WTC11 (cell line): ENCODE results near the gene C1orf159. TPM values are rescaled to one million over a fixed set of nuclear protein-coding genes. Genes with fewer than 3 reads are reported as not detected.

Experiments used
- ATAC-seq: fragments of 200-7000 bp; cut with Tn5 transposase; 2 replicates; pipeline ENCODE4 v1.10.0; 2021; ENCODE audit warnings: mild to moderate bottlenecking, moderate library complexity
- CTCF ChIA-PET: fragments of 300-600 bp; sonication (Branson Sonifier 250); formaldehyde crosslinking; loops from one replicate; lab custom pipeline; 2021; ENCODE audit warnings: antibody characterized with exemption; lab: Charles Lee
- POLR2A ChIA-PET: fragments of 350-600 bp; sonication (Branson Sonifier 250); formaldehyde crosslinking; loops from one replicate; lab custom pipeline; 2021; ENCODE audit warnings: antibody characterized with exemption; lab: Charles Lee
- DNase-seq: peaks from one replicate; pipeline ENCODE4 v3.0.0; 2021; ENCODE audit warnings: low spot score
- H3K27ac Mint-ChIP-seq: 2 replicates; pipeline ENCODE4 v1.8.0; 2021; ENCODE audit warnings: mixed read lengths
- H3K27me3 Mint-ChIP-seq: 2 replicates; pipeline ENCODE4 v1.8.0; 2021; ENCODE audit warnings: low read depth, mild to moderate bottlenecking, moderate library complexity, mixed read lengths
- H3K36me3 Mint-ChIP-seq: 2 replicates; pipeline ENCODE4 v1.8.0; 2021; ENCODE audit warnings: mixed read lengths
- H3K4me1 Mint-ChIP-seq: 2 replicates; pipeline ENCODE4 v1.8.0; 2022; ENCODE audit warnings: mixed read lengths
- H3K4me3 Mint-ChIP-seq: 2 replicates; pipeline ENCODE4 v1.8.0; 2021; ENCODE audit warnings: mild to moderate bottlenecking, moderate library complexity, mixed read lengths
- H3K9me3 Mint-ChIP-seq: 2 replicates; pipeline ENCODE4 v1.8.0; 2021; ENCODE audit warnings: mixed read lengths
- CREM ChIP-seq: sonication (generic); formaldehyde crosslinking; IDR thresholded peaks from 2 replicates; pipeline ENCODE4 v1.8.1; 2022; ENCODE audit warnings: mild to moderate bottlenecking, missing genetic modification reagents, moderate library complexity
- ELF4 ChIP-seq: sonication (generic); formaldehyde crosslinking; IDR thresholded peaks from 2 replicates; pipeline ENCODE4 v1.8.1; 2022; ENCODE audit warnings: low read depth, mild to moderate bottlenecking, moderate library complexity, missing genetic modification reagents
- GTF2I ChIP-seq: fragments of 250-450 bp; sonication (Bioruptor Pico); conservative IDR thresholded peaks from 2 replicates; pipeline ENCODE4 v1.4.0; 2021; ENCODE audit warnings: mild to moderate bottlenecking
- HMGA2 ChIP-seq: fragments of 250-450 bp; sonication (Bioruptor Pico); IDR thresholded peaks from 2 replicates; pipeline ENCODE4 v1.4.0; 2021; ENCODE audit warnings: mild to moderate bottlenecking, moderate library complexity
- NR2C2 ChIP-seq: sonication (generic); formaldehyde crosslinking; IDR thresholded peaks from 2 replicates; pipeline ENCODE4 v1.8.0; 2022; ENCODE audit warnings: mild to moderate bottlenecking, missing genetic modification reagents
- TEAD4 ChIP-seq: sonication (generic); formaldehyde crosslinking; IDR thresholded peaks from 2 replicates; pipeline ENCODE4 v1.8.0; 2022; ENCODE audit warnings: mild to moderate bottlenecking, missing genetic modification reagents
- ZNF121 ChIP-seq: sonication (generic); formaldehyde crosslinking; IDR thresholded peaks from 2 replicates; pipeline ENCODE4 v1.8.0; 2023; ENCODE audit warnings: missing genetic modification reagents
- ZNF423 ChIP-seq: fragments of 250-450 bp; sonication (Bioruptor Pico); IDR thresholded peaks from 2 replicates; pipeline ENCODE4 v2.1.2; 2022; ENCODE audit warnings: mild to moderate bottlenecking, moderate library complexity
- total RNA-seq: library from RNA; stranded (reverse); gene quantifications from 3 replicates; pipeline ENCODE4 v1.2.3, GENCODE V29; 2021
- TF ChIP-seq, protein P1 (sequence below): sonication (generic); formaldehyde crosslinking; IDR thresholded peaks from 2 replicates; pipeline ENCODE4 v1.8.1; 2023; ENCODE audit warnings: mild to moderate bottlenecking, missing genetic modification reagents
- TF ChIP-seq, protein P2 (sequence below): sonication (generic); formaldehyde crosslinking; IDR thresholded peaks from 2 replicates; pipeline ENCODE4 v1.8.1; 2023; ENCODE audit warnings: mild to moderate bottlenecking, missing genetic modification reagents, moderate library complexity
- TF ChIP-seq, protein P3 (sequence below): sonication (generic); formaldehyde crosslinking; IDR thresholded peaks from 2 replicates; pipeline ENCODE4 v1.8.0; 2022; ENCODE audit warnings: mild to moderate bottlenecking, missing genetic modification reagents
- TF ChIP-seq, protein P4 (sequence below): sonication (generic); formaldehyde crosslinking; IDR thresholded peaks from 2 replicates; pipeline ENCODE4 v1.8.1; 2022; ENCODE audit warnings: missing genetic modification reagents, borderline replicate concordance
- TF ChIP-seq, protein P5 (sequence below): sonication (generic); formaldehyde crosslinking; IDR thresholded peaks from 2 replicates; pipeline ENCODE4 v1.8.1; 2023; ENCODE audit warnings: mild to moderate bottlenecking, moderate library complexity, missing genetic modification reagents
- TF ChIP-seq, protein P6 (sequence below): fragments of 250-450 bp; sonication (Bioruptor Pico); IDR thresholded peaks from 2 replicates; pipeline ENCODE4 v2.1.2; 2022; ENCODE audit warnings: mild to moderate bottlenecking, moderate library complexity
- TF ChIP-seq, protein P7 (sequence below): sonication (generic); formaldehyde crosslinking; conservative IDR thresholded peaks from 2 replicates; pipeline ENCODE4 v1.8.1; 2022; ENCODE audit warnings: mild to moderate bottlenecking, missing genetic modification reagents

The C1orf159 gene
- total RNA-seq, 1 experiment from 2014 or later, result 17.8 TPM

DNA sequence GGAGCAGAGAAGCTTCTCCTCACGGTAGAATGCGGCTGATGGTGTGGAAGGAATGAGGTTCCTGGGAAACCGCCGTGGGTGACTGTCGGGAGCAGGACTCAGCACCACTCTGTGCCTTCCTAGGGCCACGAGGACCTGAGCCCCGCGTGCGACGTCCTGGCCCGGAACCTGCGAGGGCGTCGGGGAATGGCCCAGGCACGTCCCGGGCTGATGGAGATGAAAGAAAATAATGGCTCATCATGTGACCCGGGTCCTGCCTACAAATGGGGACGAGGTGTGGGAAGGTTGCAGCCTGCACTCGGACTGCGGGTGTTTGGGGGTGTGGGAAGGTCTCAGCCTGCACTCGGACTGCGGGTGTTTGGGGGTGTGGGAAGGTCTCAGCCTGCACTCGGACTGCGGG lies 32.7 kb upstream of the C1orf159 start:
- Mint-ChIP-seq H3K4me3 (no peak overlapping the region), H3K27me3 (peaks cover 10% of the 10 kb centered on the region), H3K27ac (no peak overlapping the region), H3K9me3 (peaks cover 15% of the 10 kb centered on the region), H3K4me1 (no peaks in the 10 kb centered on the region), H3K36me3 (peaks cover 15% of the 10 kb centered on the region)
- POLR2A ChIA-PET, result no interaction called here
- TF ChIP-seq, protein P1, sequence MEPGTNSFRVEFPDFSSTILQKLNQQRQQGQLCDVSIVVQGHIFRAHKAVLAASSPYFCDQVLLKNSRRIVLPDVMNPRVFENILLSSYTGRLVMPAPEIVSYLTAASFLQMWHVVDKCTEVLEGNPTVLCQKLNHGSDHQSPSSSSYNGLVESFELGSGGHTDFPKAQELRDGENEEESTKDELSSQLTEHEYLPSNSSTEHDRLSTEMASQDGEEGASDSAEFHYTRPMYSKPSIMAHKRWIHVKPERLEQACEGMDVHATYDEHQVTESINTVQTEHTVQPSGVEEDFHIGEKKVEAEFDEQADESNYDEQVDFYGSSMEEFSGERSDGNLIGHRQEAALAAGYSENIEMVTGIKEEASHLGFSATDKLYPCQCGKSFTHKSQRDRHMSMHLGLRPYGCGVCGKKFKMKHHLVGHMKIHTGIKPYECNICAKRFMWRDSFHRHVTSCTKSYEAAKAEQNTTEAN, result no peak
- no peak for TF ChIP-seq GTF2I (CRISPR knock-in tag)
- TF ChIP-seq, protein P2, sequence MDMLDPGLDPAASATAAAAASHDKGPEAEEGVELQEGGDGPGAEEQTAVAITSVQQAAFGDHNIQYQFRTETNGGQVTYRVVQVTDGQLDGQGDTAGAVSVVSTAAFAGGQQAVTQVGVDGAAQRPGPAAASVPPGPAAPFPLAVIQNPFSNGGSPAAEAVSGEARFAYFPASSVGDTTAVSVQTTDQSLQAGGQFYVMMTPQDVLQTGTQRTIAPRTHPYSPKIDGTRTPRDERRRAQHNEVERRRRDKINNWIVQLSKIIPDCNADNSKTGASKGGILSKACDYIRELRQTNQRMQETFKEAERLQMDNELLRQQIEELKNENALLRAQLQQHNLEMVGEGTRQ (CRISPR knock-in tag), result 0 out of 2 replicates have a peak, but pooled peaks have one; percentile 6
- TF ChIP-seq, protein P3, sequence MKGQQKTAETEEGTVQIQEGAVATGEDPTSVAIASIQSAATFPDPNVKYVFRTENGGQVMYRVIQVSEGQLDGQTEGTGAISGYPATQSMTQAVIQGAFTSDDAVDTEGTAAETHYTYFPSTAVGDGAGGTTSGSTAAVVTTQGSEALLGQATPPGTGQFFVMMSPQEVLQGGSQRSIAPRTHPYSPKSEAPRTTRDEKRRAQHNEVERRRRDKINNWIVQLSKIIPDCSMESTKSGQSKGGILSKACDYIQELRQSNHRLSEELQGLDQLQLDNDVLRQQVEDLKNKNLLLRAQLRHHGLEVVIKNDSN (CRISPR knock-in tag), result peak; percentile 61; the same call in 1 of the 2 replicates
- TF ChIP-seq, protein P4, sequence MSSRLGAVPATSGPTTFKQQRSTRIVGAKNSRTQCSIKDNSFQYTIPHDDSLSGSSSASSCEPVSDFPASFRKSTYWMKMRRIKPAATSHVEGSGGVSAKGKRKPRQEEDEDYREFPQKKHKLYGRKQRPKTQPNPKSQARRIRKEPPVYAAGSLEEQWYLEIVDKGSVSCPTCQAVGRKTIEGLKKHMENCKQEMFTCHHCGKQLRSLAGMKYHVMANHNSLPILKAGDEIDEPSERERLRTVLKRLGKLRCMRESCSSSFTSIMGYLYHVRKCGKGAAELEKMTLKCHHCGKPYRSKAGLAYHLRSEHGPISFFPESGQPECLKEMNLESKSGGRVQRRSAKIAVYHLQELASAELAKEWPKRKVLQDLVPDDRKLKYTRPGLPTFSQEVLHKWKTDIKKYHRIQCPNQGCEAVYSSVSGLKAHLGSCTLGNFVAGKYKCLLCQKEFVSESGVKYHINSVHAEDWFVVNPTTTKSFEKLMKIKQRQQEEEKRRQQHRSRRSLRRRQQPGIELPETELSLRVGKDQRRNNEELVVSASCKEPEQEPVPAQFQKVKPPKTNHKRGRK (CRISPR knock-in tag), result no peak
- TF ChIP-seq ELF4, result no peak
- CTCF ChIA-PET, result no interaction called here
- no peak for DNase-seq
- ATAC-seq, result no peak

DNA sequence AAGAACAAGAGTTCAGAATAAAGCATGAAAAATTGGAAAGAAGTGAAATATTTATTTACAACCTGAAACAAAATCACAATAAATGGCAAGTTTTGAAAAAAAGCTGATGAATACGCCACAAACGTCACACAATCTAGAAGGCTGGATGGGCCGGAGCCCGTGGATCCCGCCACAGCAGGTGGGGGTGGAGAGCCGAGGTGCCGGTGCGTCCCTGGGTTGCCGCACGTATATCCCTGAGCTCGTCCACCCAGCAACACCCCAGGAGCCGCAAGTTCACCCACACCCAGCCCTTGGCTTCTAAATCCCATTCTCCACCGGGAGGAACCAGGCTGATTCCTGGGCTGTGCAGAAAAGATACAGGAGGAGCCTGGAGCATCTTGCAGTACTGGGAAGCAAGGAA lies 32.2 kb upstream of the C1orf159 start:
- no peak for TF ChIP-seq ZNF121 (CRISPR knock-in tag)
- TF ChIP-seq, protein P5, sequence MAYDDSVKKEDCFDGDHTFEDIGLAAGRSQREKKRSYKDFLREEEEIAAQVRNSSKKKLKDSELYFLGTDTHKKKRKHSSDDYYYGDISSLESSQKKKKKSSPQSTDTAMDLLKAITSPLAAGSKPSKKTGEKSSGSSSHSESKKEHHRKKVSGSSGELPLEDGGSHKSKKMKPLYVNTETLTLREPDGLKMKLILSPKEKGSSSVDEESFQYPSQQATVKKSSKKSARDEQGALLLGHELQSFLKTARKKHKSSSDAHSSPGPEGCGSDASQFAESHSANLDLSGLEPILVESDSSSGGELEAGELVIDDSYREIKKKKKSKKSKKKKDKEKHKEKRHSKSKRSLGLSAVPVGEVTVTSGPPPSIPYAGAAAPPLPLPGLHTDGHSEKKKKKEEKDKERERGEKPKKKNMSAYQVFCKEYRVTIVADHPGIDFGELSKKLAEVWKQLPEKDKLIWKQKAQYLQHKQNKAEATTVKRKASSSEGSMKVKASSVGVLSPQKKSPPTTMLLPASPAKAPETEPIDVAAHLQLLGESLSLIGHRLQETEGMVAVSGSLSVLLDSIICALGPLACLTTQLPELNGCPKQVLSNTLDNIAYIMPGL (CRISPR knock-in tag), result no peak
- no peak for TF ChIP-seq CREM (CRISPR knock-in tag)
- no peak for TF ChIP-seq TEAD4 (CRISPR knock-in tag)
- no peak for TF ChIP-seq HMGA2 (CRISPR knock-in tag)
- TF ChIP-seq, protein P6, sequence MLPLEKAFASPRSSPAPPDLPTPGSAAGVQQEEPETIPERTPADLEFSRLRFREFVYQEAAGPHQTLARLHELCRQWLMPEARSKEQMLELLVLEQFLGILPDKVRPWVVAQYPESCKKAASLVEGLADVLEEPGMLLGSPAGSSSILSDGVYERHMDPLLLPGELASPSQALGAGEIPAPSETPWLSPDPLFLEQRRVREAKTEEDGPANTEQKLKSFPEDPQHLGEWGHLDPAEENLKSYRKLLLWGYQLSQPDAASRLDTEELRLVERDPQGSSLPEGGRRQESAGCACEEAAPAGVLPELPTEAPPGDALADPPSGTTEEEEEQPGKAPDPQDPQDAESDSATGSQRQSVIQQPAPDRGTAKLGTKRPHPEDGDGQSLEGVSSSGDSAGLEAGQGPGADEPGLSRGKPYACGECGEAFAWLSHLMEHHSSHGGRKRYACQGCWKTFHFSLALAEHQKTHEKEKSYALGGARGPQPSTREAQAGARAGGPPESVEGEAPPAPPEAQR (CRISPR knock-in tag), result no peak
- no peak for TF ChIP-seq NR2C2
- TF ChIP-seq, protein P7, sequence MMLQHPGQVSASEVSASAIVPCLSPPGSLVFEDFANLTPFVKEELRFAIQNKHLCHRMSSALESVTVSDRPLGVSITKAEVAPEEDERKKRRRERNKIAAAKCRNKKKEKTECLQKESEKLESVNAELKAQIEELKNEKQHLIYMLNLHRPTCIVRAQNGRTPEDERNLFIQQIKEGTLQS (CRISPR knock-in tag), result no peak
- TF ChIP-seq ZNF423 (CRISPR knock-in tag), result no peak
- TF ChIP-seq ELF4, result no peak
- CTCF ChIA-PET, result no interaction called here
- Mint-ChIP-seq H3K36me3 (peaks cover 10% of the 10 kb centered on the region), H3K27me3 (peaks cover 9% of the 10 kb centered on the region), H3K4me1 (no peaks in the 10 kb centered on the region), H3K27ac (no peak overlapping the region), H3K9me3 (peaks cover 10% of the 10 kb centered on the region), H3K4me3 (no peak overlapping the region)
- no peak for ATAC-seq
- DNase-seq, result no peak
- POLR2A ChIA-PET, result no interaction called here
